GM12878 (cell line): ENCODE measurements around the gene CACYBP. TPM values are rescaled to one million over a fixed set of nuclear protein-coding genes. Genes with fewer than 3 reads are reported as not detected.

Experiments
- MTA3 ChIP-seq: IDR thresholded peaks from 2 replicates; pipeline ENCODE4 v1.6.1; 2012; ENCODE audit warnings: low read length, inconsistent platforms, borderline replicate concordance
- REST ChIP-seq: IDR thresholded peaks from 2 replicates; pipeline ENCODE4 v1.6.1; 2012; ENCODE audit warnings: mild to moderate bottlenecking, low read depth, low read length
- polyA plus RNA-seq, 11 experiments: library from polyadenylated mRNA; depleted of rRNA in 4 of 11; unstranded in 6 of 11; stranded (reverse) in 5 of 11; fragments of >200 nt; fragmentation: Nextera tagmentation in 4 of 11; fragmentation: Illumina TruSeq in 1 of 11; extraction: Ambion mirVana in 4 of 11; extraction: Trizol in 1 of 11; gene quantifications; 1 replicate in 1 of 11; 2 replicates in 10 of 11; pipeline versions ENCODE4 v1.2.1 to v1.2.3, GENCODE V29; 2011 to 2016; ENCODE audit warnings: inconsistent platforms in 2 of 11, missing spikeins in 2 of 11, low read depth in 1 of 11
- total RNA-seq, 4 experiments: library from RNA; depleted of rRNA in 3 of 4; stranded (reverse); fragments of >200 nt in 3 of 4; fragmentation: Illumina TruSeq in 1 of 4; extraction: Trizol in 1 of 4; gene quantifications; 2 replicates each; pipeline versions ENCODE4 v1.2.1 to v1.2.3, GENCODE V29; 2013 to 2021
- TF ChIP-seq, protein P1 (sequence below): fragments of 450-650 bp; formaldehyde crosslinking; IDR thresholded peaks from 2 replicates; pipeline ENCODE4 v1.4.0; 2022; ENCODE audit warnings: mild to moderate bottlenecking, moderate library complexity

Gene CACYBP
- total and polyA plus RNA-seq, 10 of the 15 experiments (the other 5 are each of a cell fraction or from before 2014, with no cell fraction given) = 77.7 to 488 (median 218) TPM

- TF ChIP-seq, protein P1, sequence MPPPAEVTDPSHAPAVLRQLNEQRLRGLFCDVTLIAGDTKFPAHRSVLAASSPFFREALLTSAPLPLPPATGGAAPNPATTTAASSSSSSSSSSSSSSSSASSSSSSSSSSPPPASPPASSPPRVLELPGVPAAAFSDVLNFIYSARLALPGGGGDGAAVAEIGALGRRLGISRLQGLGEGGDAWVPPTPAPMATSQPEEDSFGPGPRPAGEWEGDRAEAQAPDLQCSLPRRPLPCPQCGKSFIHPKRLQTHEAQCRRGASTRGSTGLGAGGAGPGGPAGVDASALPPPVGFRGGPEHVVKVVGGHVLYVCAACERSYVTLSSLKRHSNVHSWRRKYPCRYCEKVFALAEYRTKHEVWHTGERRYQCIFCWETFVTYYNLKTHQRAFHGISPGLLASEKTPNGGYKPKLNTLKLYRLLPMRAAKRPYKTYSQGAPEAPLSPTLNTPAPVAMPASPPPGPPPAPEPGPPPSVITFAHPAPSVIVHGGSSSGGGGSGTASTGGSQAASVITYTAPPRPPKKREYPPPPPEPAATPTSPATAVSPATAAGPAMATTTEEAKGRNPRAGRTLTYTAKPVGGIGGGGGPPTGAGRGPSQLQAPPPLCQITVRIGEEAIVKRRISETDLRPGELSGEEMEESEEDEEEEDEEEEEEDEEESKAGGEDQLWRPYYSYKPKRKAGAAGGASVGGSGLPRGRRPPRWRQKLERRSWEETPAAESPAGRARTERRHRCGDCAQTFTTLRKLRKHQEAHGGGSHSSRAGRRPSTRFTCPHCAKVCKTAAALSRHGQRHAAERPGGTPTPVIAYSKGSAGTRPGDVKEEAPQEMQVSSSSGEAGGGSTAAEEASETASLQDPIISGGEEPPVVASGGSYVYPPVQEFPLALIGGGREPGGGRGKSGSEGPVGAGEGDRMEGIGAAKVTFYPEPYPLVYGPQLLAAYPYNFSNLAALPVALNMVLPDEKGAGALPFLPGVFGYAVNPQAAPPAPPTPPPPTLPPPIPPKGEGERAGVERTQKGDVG (CRISPR knock-in tag) = no peak
- TF ChIP-seq REST (no peak), MTA3 (no peak)
These were observed 371 bp upstream of the CACYBP start (continued) for GRCh38 chr1:174999216-174999935.
